ENCODE results near the gene FAM120B.

Gene FAM120B

GRCh38 chr6:170375661-170376060 lies 69.1 kb downstream of the FAM120B start:
- no peaks in the 10 kb centered on the region for H4K20me1 ChIP-seq (ENCODE audit: insufficient read depth, low read length)
- H3K9ac ChIP-seq (ENCODE audit: low read length): no peak overlapping the region
- no peaks in the 10 kb centered on the region for H3K27me3 ChIP-seq (ENCODE audit: low read depth, low read length)
- no peak for TF ChIP-seq EZH2phosphoT487 (IDR thresholded peaks at IDR 0.05; ENCODE audit: low read depth)
- TF ChIP-seq, protein P1, sequence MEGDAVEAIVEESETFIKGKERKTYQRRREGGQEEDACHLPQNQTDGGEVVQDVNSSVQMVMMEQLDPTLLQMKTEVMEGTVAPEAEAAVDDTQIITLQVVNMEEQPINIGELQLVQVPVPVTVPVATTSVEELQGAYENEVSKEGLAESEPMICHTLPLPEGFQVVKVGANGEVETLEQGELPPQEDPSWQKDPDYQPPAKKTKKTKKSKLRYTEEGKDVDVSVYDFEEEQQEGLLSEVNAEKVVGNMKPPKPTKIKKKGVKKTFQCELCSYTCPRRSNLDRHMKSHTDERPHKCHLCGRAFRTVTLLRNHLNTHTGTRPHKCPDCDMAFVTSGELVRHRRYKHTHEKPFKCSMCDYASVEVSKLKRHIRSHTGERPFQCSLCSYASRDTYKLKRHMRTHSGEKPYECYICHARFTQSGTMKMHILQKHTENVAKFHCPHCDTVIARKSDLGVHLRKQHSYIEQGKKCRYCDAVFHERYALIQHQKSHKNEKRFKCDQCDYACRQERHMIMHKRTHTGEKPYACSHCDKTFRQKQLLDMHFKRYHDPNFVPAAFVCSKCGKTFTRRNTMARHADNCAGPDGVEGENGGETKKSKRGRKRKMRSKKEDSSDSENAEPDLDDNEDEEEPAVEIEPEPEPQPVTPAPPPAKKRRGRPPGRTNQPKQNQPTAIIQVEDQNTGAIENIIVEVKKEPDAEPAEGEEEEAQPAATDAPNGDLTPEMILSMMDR (IDR thresholded peaks at IDR 0.05; ENCODE audit: low read depth, low read length): no peak
- no peak overlapping the region for H2AFZ ChIP-seq (ENCODE audit: low read depth, low read length)
- no peaks in the 10 kb centered on the region for H3K36me3 ChIP-seq (replicated peaks; ENCODE audit: low read depth, low read length)
- H3K4me3 ChIP-seq (ENCODE audit: low read length): no peak overlapping the region
- H3K27ac ChIP-seq (ENCODE audit: low read length): no peak overlapping the region
- no peaks in the 10 kb centered on the region for H3K9me3 ChIP-seq (ENCODE audit: insufficient read depth, low read length)
- H3K4me1 ChIP-seq (ENCODE audit: low read length): peaks cover 5% of the 10 kb centered on the region
- no peak overlapping the region for H3K4me2 ChIP-seq (ENCODE audit: low read length)
- no peaks in the 10 kb centered on the region for H3K79me2 ChIP-seq (ENCODE audit: low read length)

- Histone ChIP-seq H3K9me3 (ENCODE audit: insufficient read depth, low read length) (no peaks in the 10 kb centered on the region), H3K4me1 (ENCODE audit: low read length) (no peaks in the 10 kb centered on the region), H4K20me1 (ENCODE audit: insufficient read depth, low read length) (no peaks in the 10 kb centered on the region), H3K79me2 (ENCODE audit: low read length) (no peaks in the 10 kb centered on the region), H2AFZ (ENCODE audit: low read depth, low read length) (no peak overlapping the region), H3K27ac (ENCODE audit: low read length) (no peak overlapping the region), H3K4me3 (ENCODE audit: low read length) (no peak overlapping the region), H3K27me3 (ENCODE audit: low read depth, low read length) (no peaks in the 10 kb centered on the region), H3K4me2 (ENCODE audit: low read length) (no peak overlapping the region), H3K36me3 (replicated peaks; ENCODE audit: low read depth, low read length) (no peaks in the 10 kb centered on the region), H3K9ac (ENCODE audit: low read length) (no peak overlapping the region)
- TF ChIP-seq, protein P1 (IDR thresholded peaks at IDR 0.05; ENCODE audit: low read depth, low read length): no peak
- TF ChIP-seq EZH2phosphoT487 (IDR thresholded peaks at IDR 0.05; ENCODE audit: low read depth): no peak
Observed at GRCh38 chr6:170376386-170377043, 70.0 kb downstream of the FAM120B start.

- H3K36me3 ChIP-seq (replicated peaks; ENCODE audit: low read depth, low read length): no peaks in the 10 kb centered on the region
- H3K4me3 ChIP-seq (ENCODE audit: low read length): no peak overlapping the region
- no peaks in the 10 kb centered on the region for H3K27me3 ChIP-seq (ENCODE audit: low read depth, low read length)
- TF ChIP-seq, protein P1 (IDR thresholded peaks at IDR 0.05; ENCODE audit: low read depth, low read length): no peak
- no peak for TF ChIP-seq EZH2phosphoT487 (IDR thresholded peaks at IDR 0.05; ENCODE audit: low read depth)
- no peaks in the 10 kb centered on the region for H3K9me3 ChIP-seq (ENCODE audit: insufficient read depth, low read length)
- H4K20me1 ChIP-seq (ENCODE audit: insufficient read depth, low read length): no peaks in the 10 kb centered on the region
- no peaks in the 10 kb centered on the region for H3K79me2 ChIP-seq (ENCODE audit: low read length)
- no peak overlapping the region for H3K4me2 ChIP-seq (ENCODE audit: low read length)
- H3K27ac ChIP-seq (ENCODE audit: low read length): no peak overlapping the region
- H2AFZ ChIP-seq (ENCODE audit: low read depth, low read length): no peak overlapping the region
- no peak overlapping the region for H3K9ac ChIP-seq (ENCODE audit: low read length)
- no peaks in the 10 kb centered on the region for H3K4me1 ChIP-seq (ENCODE audit: low read length)
Observed at GRCh38 chr6:170378502-170378901, 71.9 kb downstream of the FAM120B start.

GRCh38 chr6:170381562-170381961 lies 75.0 kb downstream of the FAM120B start:
- Histone ChIP-seq H3K9me3 (ENCODE audit: insufficient read depth, low read length) (no peaks in the 10 kb centered on the region), H3K4me3 (ENCODE audit: low read length) (no peak overlapping the region)

More at GRCh38 chr6:170381562-170381961, 75.0 kb downstream of the FAM120B start:
- no peaks in the 10 kb centered on the region for H3K36me3 ChIP-seq (replicated peaks; ENCODE audit: low read depth, low read length)
- TF ChIP-seq, protein P1 (IDR thresholded peaks at IDR 0.05; ENCODE audit: low read depth, low read length): no peak
- no peak for TF ChIP-seq EZH2phosphoT487 (IDR thresholded peaks at IDR 0.05; ENCODE audit: low read depth)
- H3K4me1 ChIP-seq (ENCODE audit: low read length): no peaks in the 10 kb centered on the region
- no peak overlapping the region for H3K9ac ChIP-seq (ENCODE audit: low read length)
- H3K27me3 ChIP-seq (ENCODE audit: low read depth, low read length): no peaks in the 10 kb centered on the region
- no peaks in the 10 kb centered on the region for H3K79me2 ChIP-seq (ENCODE audit: low read length)
- no peak overlapping the region for H3K4me2 ChIP-seq (ENCODE audit: low read length)
- no peaks in the 10 kb centered on the region for H4K20me1 ChIP-seq (ENCODE audit: insufficient read depth, low read length)
- no peak overlapping the region for H3K27ac ChIP-seq (ENCODE audit: low read length)
- H2AFZ ChIP-seq (ENCODE audit: low read depth, low read length): no peak overlapping the region
